GM19035 (cell line): ENCODE data around the gene SCN3A.

Source experiments
- ATAC-seq: cut with Tn5 transposase; IDR thresholded peaks from one replicate; pipeline ENCODE4 v1.9.1; 2021; ENCODE audit not compliant: unreplicated experiment

SCN3A gene

GRCh38 chr2:165113414-165113813, 90.4 kb downstream of the SCN3A start:
- ATAC-seq, result no peak

- no peak for ATAC-seq
Observed at GRCh38 chr2:165112789-165113188, 91.1 kb downstream of the SCN3A start.

DNA sequence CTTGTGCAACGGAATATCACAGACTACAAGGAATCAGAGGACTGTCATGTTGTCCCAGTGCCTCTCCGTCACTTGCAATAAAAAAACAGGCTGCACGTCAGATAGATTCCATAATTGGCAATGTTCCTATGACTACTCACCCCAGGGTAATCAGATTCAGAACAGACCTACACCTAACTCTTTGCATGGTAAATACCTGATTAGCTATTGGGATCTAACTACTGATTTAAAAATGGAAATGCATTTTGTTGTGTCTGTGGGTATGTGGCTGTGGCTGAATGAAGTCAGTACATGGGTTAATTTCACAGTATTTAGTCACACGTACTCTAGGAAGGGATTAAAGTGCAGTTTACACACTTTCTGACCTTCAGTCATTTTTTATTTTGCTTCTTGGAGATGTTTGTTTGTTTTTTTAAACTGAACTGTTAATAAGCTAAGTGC, 91.7 kb downstream of the SCN3A start:
- no peak for ATAC-seq

DNA sequence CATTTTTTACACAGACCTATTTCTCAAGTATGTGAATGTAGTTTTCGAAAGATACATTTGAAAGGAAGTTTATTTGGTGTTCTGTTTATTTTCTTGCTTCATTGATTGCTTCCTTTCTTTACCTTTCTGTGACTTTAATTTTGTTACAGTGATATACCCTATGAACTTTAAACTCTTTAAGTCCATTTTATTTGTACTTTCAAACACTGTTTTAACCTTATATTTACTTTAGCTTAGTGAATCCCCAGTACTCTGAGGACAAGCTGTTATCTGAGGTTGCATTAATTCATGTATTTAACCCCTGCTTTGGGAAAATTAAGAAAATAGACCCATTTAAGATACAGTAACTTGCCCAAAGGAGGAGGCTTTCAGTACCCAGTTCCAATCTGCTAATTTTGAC, 93.5 kb downstream of the SCN3A start:
- ATAC-seq, result no peak

DNA sequence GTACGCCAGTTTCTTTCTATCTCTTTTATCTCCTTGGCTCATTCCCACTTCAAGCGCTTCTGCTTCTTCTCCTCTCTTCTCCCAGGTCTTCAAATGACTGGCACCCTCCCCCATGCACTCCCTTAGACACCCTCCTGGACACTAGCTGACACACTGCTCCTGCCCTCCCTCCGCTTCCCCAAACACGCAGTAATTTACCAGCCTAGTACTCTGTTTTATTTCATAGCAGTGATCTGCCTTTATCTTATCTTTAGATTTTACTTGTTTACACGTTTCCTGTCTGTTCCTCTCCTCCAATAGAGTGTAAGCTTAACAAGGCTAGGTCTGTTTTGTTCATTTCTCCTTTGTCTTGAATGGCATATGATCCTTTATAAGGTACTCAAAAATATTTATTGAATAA, 93.9 kb downstream of the SCN3A start:
- no peak for ATAC-seq

DNA sequence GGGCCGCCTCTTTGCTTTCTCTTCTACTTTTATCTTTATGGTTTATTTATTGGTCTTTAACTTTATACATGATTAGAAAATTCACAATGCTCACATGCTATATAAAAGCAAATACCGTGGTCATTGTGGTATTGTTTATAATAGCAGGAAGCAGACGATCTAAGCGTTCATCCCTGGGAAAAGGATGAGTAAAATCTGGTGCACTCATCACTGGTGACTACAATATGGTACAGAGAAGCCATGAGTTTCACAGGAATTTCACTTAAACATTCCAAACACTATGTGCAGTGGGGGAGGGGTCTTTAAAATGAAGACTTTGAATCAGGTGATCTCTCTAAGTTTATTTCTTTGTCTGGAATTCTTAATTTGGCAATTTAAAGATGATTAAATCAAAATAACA, 97.9 kb downstream of the SCN3A start:
- no peak for ATAC-seq

GRCh38 chr2:165087933-165088901, 115.6 kb downstream of the SCN3A start:
- no peak for ATAC-seq

DNA sequence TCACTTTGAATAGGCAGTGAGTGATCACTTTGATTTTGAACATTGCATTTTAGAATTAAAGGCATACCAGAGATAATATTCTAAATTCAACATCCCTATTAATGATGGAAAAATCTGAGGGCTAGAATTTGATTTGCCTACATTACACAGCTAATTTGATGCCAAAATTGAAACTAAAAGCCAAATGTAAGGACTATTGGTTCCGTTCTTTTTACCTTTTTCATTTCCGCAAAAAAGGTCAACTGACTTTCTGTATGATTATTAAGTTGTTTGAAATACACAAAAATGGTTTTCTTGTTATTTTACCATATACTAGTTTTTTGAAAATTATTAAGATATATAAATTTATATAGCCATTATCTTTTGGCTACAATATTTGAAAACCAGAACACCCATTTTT, 117.5 kb downstream of the SCN3A start:
- no peak for ATAC-seq

DNA sequence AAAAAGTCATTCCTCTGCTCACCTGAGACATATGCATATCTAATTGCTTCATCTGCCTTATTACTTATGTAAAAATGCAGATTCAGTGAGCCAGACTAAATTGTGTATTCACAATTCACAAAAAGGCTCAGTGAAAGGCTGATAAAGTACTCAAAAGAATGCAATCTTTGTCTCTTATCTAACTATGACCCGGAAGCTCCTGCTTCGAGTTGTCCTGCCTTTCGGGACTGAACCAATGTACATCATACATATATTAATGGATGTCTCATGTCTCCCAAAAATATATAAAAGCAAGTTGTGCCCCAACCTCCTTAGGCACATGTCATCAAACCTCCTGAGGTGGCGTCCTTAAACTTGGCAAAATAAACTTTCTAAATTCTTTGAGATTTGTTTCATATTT, 120.5 kb downstream of the SCN3A start:
- no peak for ATAC-seq

DNA sequence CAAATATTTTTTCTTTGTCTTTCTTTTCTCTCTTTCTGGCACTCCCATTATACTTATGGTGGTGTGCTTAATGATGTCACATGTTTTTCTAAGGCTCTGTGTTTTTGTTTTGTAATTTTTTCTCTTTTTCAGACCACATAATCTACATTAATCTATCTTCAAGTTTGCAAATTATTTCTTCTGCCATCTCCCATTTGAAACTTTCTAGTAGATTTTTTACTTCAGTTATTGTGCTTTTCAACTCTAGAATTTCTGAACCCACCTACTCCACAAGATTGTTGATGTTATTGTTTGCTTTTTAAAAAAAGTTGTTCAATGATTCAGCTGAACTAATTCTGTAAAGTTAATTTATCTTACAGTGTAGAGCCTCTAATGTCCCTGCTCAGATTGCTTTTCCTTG, 121.4 kb downstream of the SCN3A start:
- no peak for ATAC-seq

- ATAC-seq, result no peak
Observed at GRCh38 chr2:165081276-165081675, 122.6 kb downstream of the SCN3A start.

DNA sequence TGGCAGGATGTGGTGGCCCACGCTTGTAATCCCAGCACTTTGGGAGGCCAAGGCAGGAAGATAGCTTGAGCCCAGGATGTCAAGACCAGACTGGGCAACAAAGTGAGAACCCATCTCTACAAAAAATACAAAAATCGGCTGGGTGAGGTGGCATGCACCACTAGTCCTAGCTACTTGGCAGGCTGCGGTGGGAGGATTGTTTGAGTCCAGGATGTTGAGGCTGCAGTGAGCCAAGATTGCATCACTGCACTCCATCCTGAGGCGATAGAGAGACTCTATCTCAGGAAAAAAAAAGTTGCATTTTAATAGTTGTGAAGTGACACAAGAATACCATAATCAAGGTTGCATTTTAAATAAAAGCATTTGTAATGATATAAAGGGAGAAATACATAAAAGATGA, 124.4 kb downstream of the SCN3A start:
- no peak for ATAC-seq

- no peak for ATAC-seq
Observed at GRCh38 chr2:165078913-165079312, 124.9 kb downstream of the SCN3A start.

DNA sequence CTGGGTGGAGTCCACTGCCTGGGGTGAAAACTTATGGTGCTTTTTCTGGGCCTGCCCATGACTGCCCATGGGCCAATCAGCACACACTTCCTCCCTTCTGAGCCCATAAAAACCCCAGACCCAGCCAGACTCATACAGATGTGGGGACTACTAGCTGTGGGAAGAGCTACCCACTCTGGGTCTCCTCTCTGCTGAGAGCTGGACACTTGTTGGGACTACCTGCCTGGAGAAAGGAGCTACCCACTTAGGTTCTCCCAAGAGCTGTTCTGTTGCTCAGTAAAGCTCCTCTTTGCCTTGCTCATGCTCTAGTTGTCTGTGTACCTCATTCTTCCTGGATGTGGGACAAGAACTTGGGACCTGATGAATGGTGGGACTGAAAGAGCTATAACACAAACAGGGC, 129.0 kb downstream of the SCN3A start:
- no peak for ATAC-seq

DNA sequence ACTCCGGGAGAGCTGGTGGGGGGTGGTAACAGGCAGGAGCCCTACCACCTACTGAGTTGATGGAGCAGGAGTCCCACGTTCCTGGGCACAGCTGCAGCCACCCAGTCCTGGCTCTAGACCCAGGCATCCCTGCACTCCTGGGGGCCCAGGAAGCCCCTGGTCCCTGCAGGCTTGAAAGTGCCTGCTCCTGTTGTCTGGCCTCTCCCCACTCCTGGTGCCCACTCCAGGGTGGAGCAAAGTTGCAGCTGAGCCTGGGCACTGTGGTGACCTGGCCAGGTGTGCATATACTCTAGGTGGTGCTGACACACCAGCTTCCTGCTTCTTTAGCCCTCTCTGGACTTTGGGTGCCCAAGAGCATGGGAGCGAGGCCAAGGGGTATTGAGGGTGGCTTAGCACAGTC, 129.5 kb downstream of the SCN3A start:
- no peak for ATAC-seq

DNA sequence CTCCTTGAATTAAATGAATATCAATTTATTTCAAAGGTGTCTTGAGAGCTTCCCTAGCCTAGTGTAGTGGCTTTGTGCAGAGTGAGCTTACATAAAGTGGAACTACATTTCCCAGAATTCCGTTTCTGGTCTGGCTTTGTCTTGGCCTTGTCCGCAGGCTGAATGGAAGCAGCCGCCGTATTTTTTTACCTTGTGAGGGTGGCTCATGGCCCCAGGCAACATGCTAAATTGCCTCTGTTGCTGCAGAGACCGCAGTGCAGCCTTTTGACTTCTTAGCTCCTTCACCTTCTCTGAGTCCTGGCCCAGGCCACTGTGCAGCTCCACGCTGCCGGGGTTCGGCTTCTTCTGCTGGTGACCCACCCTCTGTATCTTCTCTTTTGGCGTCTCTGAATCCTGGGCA, 133.8 kb downstream of the SCN3A start:
- no peak for ATAC-seq

DNA sequence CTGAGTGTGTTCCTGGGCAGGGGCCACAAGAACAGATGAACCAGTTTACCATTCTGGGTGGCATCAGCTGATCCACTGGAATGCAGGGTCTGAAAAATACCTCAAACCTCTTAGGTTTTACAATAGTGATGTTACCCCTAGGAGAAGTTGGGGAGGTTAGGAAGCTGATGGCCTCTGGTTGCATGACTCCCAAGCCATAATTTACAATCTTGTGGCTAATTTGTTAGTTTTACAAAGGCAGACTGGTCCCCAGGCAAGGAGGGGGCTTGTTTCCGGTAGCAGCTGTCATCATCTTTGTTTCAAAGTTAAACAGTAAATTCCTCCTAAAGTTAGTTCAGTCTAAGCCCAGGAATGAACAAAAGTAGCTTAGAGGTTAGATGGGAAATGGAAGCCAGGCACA, 134.7 kb downstream of the SCN3A start:
- no peak for ATAC-seq

DNA sequence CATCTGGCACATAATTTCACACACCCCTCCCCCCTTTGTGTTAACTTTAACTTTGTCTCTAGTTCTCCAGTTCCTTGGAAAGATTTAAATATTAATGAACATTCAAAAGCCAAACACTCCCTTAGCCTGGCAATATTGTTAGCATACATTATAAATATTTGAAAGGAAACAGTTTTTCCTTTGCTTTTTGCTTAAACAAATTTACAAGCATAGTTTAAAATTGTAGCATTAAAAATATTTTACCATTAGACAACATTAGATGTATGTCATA, 135.4 kb downstream of the SCN3A start:
- ATAC-seq, result no peak

DNA sequence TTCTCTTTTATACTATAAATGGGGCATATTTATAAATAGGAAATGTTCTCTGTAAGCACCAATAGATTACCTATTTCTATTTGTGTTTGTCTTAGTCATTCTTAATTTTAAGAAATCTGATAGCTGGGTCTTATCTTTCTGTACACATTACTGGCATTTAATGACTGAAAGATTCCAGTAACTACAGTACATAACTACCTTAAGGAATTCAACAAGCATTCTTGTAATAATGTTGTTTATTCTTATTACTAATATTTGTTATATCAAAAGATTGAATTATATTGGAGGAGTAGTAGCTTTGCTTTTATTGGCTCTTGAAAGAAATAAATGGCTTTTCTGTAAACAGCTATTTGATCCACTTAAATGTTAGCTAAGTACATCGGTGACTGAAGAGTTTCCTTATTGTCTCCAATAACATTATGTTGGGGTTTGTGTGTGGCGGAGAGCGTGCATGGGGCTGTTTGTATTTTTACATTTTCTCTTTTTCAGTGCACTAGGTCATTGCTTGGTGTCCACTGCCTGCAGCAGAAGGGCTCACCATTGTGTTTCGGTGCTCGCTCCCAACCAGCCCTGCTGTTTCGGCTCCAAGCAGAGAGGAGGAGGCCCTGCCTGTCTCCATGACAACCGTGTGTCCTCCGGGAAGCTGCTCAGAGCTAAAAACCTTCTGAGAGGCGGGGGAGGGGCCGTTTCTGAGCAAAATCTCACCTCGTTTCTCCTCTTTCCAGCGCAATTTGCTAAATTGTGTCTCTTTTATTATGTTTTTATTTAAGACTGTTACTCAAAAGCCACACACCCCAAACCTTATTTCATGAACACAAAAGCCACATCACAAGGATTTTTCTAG, 136.0 kb downstream of the SCN3A start:
- no peak for ATAC-seq

GRCh38 chr2:165064743-165065142, 139.1 kb downstream of the SCN3A start:
- ATAC-seq, result no peak

DNA sequence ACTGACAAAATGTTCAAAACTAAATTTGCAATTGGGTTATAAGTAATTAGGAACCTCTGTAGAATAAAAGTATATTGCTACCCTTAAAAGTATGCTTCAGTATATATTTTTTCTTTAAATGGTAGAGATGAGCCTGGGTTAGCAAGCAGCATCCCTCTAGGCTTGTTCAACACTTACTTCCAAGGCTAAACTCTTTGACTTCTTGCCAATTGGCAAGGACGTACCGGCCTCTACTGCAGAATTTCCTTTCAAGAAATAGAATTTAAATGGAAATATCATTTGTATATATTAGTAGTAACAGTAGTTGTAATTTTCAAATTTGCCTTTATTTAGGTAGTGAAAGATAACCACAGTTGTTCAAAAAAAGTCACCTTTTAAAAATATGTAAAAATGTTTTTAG, 143.4 kb downstream of the SCN3A start:
- ATAC-seq, result no peak
